BE2C (cell line): ENCODE measurements around the gene LHPP.

Experiments used
- DNase-seq: peaks from one replicate; pipeline ENCODE4 v3.0.0-alpha.2; 2020
- H3K27me3 ChIP-seq: fragments of 250-450 bp; sonication (Bioruptor Pico); 2 replicates; pipeline ENCODE4 v1.5.1; 2020; ENCODE audit warnings: mild to moderate bottlenecking
- H3K36me3 ChIP-seq: fragments of 250-450 bp; sonication (Bioruptor Pico); 2 replicates; pipeline ENCODE4 v1.5.1; 2020; ENCODE audit warnings: mild to moderate bottlenecking
- H3K4me1 ChIP-seq: fragments of 250-450 bp; sonication (Bioruptor Pico); 2 replicates; pipeline ENCODE4 v1.5.1; 2020
- H3K4me3 ChIP-seq: 2 replicates; pipeline ENCODE4 v1.5.1; 2011; ENCODE audit warnings: low read depth, low read length
- H3K9me3 ChIP-seq: fragments of 250-450 bp; sonication (Bioruptor Pico); 2 replicates; pipeline ENCODE4 v1.5.1; 2020
- TF ChIP-seq, protein P1 (sequence below): IDR thresholded peaks from 2 replicates; pipeline ENCODE4 v1.5.1; 2012; ENCODE audit warnings: mild to moderate bottlenecking, low read depth, low read length

Gene LHPP

DNA sequence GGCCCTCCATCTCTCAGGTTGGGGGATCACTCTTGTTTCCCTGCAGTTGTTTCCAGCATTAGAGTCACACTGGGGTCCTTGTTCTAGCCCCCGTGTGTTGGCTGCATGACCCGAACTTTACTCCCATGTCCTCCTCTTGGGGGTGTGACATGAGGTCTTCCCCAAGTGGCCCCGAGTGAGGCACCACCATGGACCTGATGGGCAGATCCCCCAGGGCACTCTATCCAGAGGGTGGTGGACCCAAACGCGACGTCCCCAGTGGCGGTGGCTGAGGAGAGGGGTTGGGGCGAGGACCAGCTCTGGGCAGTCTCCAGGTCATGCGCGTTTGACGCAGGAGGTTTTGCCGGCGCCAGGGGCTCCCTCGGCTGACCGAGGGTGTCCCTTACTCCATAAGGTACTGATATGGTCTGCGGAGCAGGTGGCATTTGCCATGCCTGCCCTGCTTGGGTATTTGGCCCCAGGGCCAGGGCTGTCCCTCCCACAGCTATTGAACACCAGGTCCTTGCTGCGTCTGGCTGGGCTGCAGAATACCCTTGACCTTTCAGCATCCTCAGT lies 131.9 kb downstream of the LHPP start:
- TF ChIP-seq, protein P1, sequence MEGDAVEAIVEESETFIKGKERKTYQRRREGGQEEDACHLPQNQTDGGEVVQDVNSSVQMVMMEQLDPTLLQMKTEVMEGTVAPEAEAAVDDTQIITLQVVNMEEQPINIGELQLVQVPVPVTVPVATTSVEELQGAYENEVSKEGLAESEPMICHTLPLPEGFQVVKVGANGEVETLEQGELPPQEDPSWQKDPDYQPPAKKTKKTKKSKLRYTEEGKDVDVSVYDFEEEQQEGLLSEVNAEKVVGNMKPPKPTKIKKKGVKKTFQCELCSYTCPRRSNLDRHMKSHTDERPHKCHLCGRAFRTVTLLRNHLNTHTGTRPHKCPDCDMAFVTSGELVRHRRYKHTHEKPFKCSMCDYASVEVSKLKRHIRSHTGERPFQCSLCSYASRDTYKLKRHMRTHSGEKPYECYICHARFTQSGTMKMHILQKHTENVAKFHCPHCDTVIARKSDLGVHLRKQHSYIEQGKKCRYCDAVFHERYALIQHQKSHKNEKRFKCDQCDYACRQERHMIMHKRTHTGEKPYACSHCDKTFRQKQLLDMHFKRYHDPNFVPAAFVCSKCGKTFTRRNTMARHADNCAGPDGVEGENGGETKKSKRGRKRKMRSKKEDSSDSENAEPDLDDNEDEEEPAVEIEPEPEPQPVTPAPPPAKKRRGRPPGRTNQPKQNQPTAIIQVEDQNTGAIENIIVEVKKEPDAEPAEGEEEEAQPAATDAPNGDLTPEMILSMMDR = no peak

GRCh38 chr10:124594240-124594639 lies 132.6 kb downstream of the LHPP start:
- Histone ChIP-seq H3K36me3 (no peaks in the 10 kb centered on the region), H3K4me3 (no peak overlapping the region), H3K27me3 (no peaks in the 10 kb centered on the region), H3K4me1 (0 out of 2 replicates have a peak, but pooled peaks cover under 1% of the 10 kb centered on the region), H3K9me3 (no peaks in the 10 kb centered on the region)
- TF ChIP-seq, protein P1 = no peak
- DNase-seq = no peak

More for the DNA sequence above, 131.9 kb downstream of the LHPP start:
- no peaks in the 10 kb centered on the region for H3K36me3 ChIP-seq
- H3K4me1 ChIP-seq = 0 out of 2 replicates have a peak, but pooled peaks cover 5% of the 10 kb centered on the region
- H3K27me3 ChIP-seq = no peaks in the 10 kb centered on the region
- H3K4me3 ChIP-seq = no peak overlapping the region
- no peaks in the 10 kb centered on the region for H3K9me3 ChIP-seq
- DNase-seq = peak; percentile 1

- Histone ChIP-seq H3K36me3 (no peaks in the 10 kb centered on the region), H3K9me3 (no peaks in the 10 kb centered on the region), H3K4me1 (no peaks in the 10 kb centered on the region), H3K27me3 (no peaks in the 10 kb centered on the region), H3K4me3 (no peak overlapping the region)
- TF ChIP-seq, protein P1 = no peak
- peak; percentile 2 for DNase-seq
Observed at GRCh38 chr10:124595143-124595883, 133.7 kb downstream of the LHPP start.

- DNase-seq = no peak
- no peaks in the 10 kb centered on the region for H3K4me1 ChIP-seq
- no peak overlapping the region for H3K4me3 ChIP-seq
- no peaks in the 10 kb centered on the region for H3K9me3 ChIP-seq
- TF ChIP-seq, protein P1 = no peak
- H3K36me3 ChIP-seq = no peaks in the 10 kb centered on the region
- no peaks in the 10 kb centered on the region for H3K27me3 ChIP-seq
Observed at GRCh38 chr10:124596116-124596785, 134.6 kb downstream of the LHPP start.

DNA sequence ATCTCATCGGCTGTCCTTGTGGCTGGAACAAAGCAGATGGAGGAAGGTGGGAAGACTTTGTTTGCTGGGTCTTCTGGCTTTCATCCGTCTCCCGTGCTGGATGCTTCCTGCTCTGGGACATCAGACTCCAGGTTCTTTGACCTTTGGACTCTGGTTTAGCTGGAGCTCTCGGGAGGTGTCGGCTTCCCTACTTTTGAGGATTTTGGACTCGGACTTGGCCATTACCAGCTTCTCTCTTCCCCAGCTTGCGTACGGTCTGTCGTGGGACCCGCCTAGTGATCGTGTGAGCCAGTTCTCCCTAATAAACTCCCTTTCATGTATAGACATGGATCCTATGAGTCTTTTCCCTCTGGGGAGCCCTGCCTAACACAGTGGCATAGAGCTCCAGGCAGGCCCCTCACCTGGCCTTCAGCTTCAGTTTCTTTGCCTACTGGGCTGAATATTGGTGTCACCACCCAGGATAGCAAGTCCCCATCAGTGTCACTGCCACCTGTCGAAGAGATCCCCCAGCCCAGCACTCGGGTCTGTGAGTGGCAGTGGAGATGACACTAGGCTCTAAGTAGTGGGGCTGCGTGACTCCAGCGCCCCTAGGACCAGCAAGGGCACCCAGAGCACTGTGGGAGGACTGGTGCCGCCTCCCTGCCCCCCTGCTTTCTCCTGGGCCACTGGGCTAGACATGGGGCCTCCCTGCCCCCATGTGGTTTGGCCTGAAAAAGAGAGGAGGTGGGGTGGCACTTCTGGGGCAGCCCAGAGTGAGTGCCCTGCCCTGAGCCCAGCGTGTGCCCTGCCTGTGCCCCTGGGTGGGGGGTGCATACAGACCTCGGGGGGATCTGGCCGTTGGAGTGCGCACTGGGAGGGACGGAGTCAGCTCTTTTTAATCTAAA lies 135.6 kb downstream of the LHPP start:
- Histone ChIP-seq H3K9me3 (no peaks in the 10 kb centered on the region), H3K4me1 (no peaks in the 10 kb centered on the region), H3K36me3 (no peaks in the 10 kb centered on the region), H3K4me3 (no peak overlapping the region), H3K27me3 (no peaks in the 10 kb centered on the region)
- DNase-seq = no peak
- TF ChIP-seq, protein P1 = no peak
